Stimulated activated CD8-positive, alpha-beta memory T cell treated with anti-CD3 and anti-CD28 coated beads, Interleukin-2, amount 100 ng/mL, for 1 hour (primary cell): ENCODE results near the gene SALL2.

Experiments
- DNase-seq, 2 donors: peaks; one replicate each; pipeline ENCODE4 v3.0.0-alpha.2; 2020; ENCODE audit warnings: low read depth in 2 of 2

The SALL2 gene

GRCh38 chr14:21527318-21527679, 1.2 kb upstream of the SALL2 start:
- no peak for DNase-seq

GRCh38 chr14:21526672-21527317, 649 bp upstream of the SALL2 start:
- DNase-seq = no peak

- no peak for DNase-seq
Observed at GRCh38 chr14:21525571-21525961, 580 bp downstream of the SALL2 start.

GRCh38 chr14:21524575-21525490, 1.3 kb downstream of the SALL2 start:
- no peak for DNase-seq

- DNase-seq = no peak
Observed at GRCh38 chr14:21523203-21523602, 2.9 kb downstream of the SALL2 start.

- no peak for DNase-seq
Observed at GRCh38 chr14:21521501-21521900, 4.6 kb downstream of the SALL2 start.

GRCh38 chr14:21520767-21521166, 5.4 kb downstream of the SALL2 start:
- DNase-seq = no peak

GRCh38 chr14:21518725-21519124, 7.4 kb downstream of the SALL2 start:
- no peak for DNase-seq

- DNase-seq = no peak
Observed at GRCh38 chr14:21514341-21514740, 11.8 kb downstream of the SALL2 start.

- peak; percentile 85 for DNase-seq
Observed at GRCh38 chr14:21510735-21511657, 15.2 kb downstream of the SALL2 start, which contains the start of gene METTL3. TSS of gene METTL3 (minus strand) at chr14:21511340. CDS start at chr14:21511223, 117 bp downstream.

- no peak for DNase-seq
Observed at GRCh38 chr14:21509432-21510143, 16.6 kb downstream of the SALL2 start.

GRCh38 chr14:21506557-21506956, 19.6 kb downstream of the SALL2 start:
- no peak for DNase-seq

GRCh38 chr14:21505012-21505553, 21.1 kb downstream of the SALL2 start:
- no peak for DNase-seq

- no peak for DNase-seq
Observed at GRCh38 chr14:21503376-21503775, 22.8 kb downstream of the SALL2 start.

- no peak for DNase-seq
Observed at GRCh38 chr14:21501568-21501967, 24.6 kb downstream of the SALL2 start.

GRCh38 chr14:21498540-21499526, 27.3 kb downstream of the SALL2 start:
- DNase-seq = no peak

GRCh38 chr14:21496453-21496852, 29.7 kb downstream of the SALL2 start:
- no peak for DNase-seq

- DNase-seq = no peak
Observed at GRCh38 chr14:21494902-21495762, 31.0 kb downstream of the SALL2 start.

GRCh38 chr14:21486640-21487087, 39.5 kb downstream of the SALL2 start:
- DNase-seq = no peak
